Neural cell (in vitro differentiated cells): ENCODE measurements around the gene AGTRAP. TPM values are rescaled to one million over a fixed set of nuclear protein-coding genes. Genes with fewer than 3 reads are reported as not detected.

Experiments
- H2AFZ ChIP-seq: fragments of 200-600, 300-800 bp; sonication (generic), shearing (Covaris generic); 2 replicates; pipeline ENCODE4 v1.6.0; 2014; ENCODE audit warnings: low read depth, mild to moderate bottlenecking, antibody characterized with exemption, low read length, moderate library complexity
- H3F3A ChIP-seq: fragments of 200-600 bp; shearing (Covaris generic); 2 replicates; pipeline ENCODE4 v1.6.1; 2016; ENCODE audit warnings: mild to moderate bottlenecking, moderate library complexity, mixed read lengths, antibody characterized with exemption, low read length; ENCODE audit not compliant: insufficient read depth, poor library complexity, severe bottlenecking
- H3K27ac ChIP-seq: fragments of 200-600, 300-800 bp; sonication (generic), shearing (Covaris generic); 2 replicates; pipeline ENCODE4 v1.5.1; 2014; ENCODE audit warnings: mild to moderate bottlenecking, low read length, moderate library complexity
- H3K27me3 ChIP-seq: fragments of 300-800, 200-600 bp; sonication (generic), shearing (Covaris generic); 2 replicates; pipeline ENCODE4 v1.6.0; 2014; ENCODE audit warnings: mild to moderate bottlenecking, low read depth, low read length, moderate library complexity; ENCODE audit not compliant: insufficient read depth
- H3K36me3 ChIP-seq: fragments of 300-800, 200-600 bp; sonication (generic), shearing (Covaris generic); 2 replicates; pipeline ENCODE4 v1.5.1; 2014; ENCODE audit warnings: mild to moderate bottlenecking, antibody characterized with exemption, low read length, moderate library complexity; ENCODE audit not compliant: insufficient read depth
- H3K4me2 ChIP-seq: fragments of 300-800, 200-600 bp; sonication (generic), shearing (Covaris generic); 2 replicates; pipeline ENCODE4 v1.6.0; 2014; ENCODE audit warnings: mild to moderate bottlenecking, low read length
- H3K4me3 ChIP-seq: fragments of 300-800, 200-600 bp; sonication (generic), shearing (Covaris generic); 2 replicates; pipeline ENCODE4 v1.5.1; 2014; ENCODE audit warnings: mild to moderate bottlenecking, low read length, moderate library complexity
- H3K79me2 ChIP-seq: fragments of 200-600 bp; shearing (Covaris generic); replicated peaks from 2 replicates; pipeline ENCODE4 v1.6.0; 2014; ENCODE audit warnings: mild to moderate bottlenecking, low read length, moderate library complexity; ENCODE audit not compliant: insufficient read depth
- H3K9ac ChIP-seq: fragments of 300-800, 200-600 bp; sonication (generic), shearing (Covaris generic); 2 replicates; pipeline ENCODE4 v1.6.1; 2016; ENCODE audit warnings: mild to moderate bottlenecking, low read length, mixed read lengths
- H3K9me2 ChIP-seq: fragments of 200-600 bp; shearing (Covaris generic); 2 replicates; pipeline ENCODE4 v1.6.1; 2016; ENCODE audit warnings: mild to moderate bottlenecking, low read length, mixed read lengths; ENCODE audit not compliant: insufficient read depth
- H3K9me3 ChIP-seq: fragments of 200-600, 300-800 bp; sonication (generic), shearing (Covaris generic); 2 replicates; pipeline ENCODE4 v1.6.1; 2016; ENCODE audit warnings: mild to moderate bottlenecking, mixed run types, low read length, moderate library complexity, mixed read lengths
- H4K20me1 ChIP-seq: fragments of 200-600 bp; shearing (Covaris generic); 2 replicates; pipeline ENCODE4 v1.6.1; 2016; ENCODE audit warnings: mild to moderate bottlenecking, mixed run types; ENCODE audit not compliant: insufficient read depth
- CTCF ChIP-seq: fragments of 450-650 bp; IDR thresholded peaks from 2 replicates; pipeline ENCODE4 v1.5.1; 2014; ENCODE audit warnings: antibody characterized with exemption, mild to moderate bottlenecking, moderate library complexity; ENCODE audit not compliant: poor library complexity, severe bottlenecking
- EP300 ChIP-seq: fragments of 450-650 bp; conservative IDR thresholded peaks from 2 replicates; pipeline ENCODE4 v1.6.1; 2014; ENCODE audit warnings: antibody characterized with exemption, mild to moderate bottlenecking, moderate library complexity; ENCODE audit not compliant: poor library complexity, severe bottlenecking
- EZH2 ChIP-seq: fragments of 200-600, 300-800 bp; shearing (Covaris generic), sonication (generic); IDR thresholded peaks from 2 replicates; pipeline ENCODE4 v1.6.1; 2014; ENCODE audit warnings: antibody characterized with exemption, low read length, borderline replicate concordance, mild to moderate bottlenecking; ENCODE audit not compliant: insufficient read depth, poor library complexity, severe bottlenecking
- MXI1 ChIP-seq: fragments of 450-650 bp; conservative IDR thresholded peaks from 2 replicates; pipeline ENCODE4 v1.6.1; 2014; ENCODE audit warnings: antibody characterized with exemption, mild to moderate bottlenecking; ENCODE audit not compliant: poor library complexity, severe bottlenecking
- POLR2AphosphoS5 ChIP-seq: IDR thresholded peaks from 2 replicates; pipeline ENCODE4 v1.6.1; 2012
- RAD21 ChIP-seq: fragments of 450-650 bp; conservative IDR thresholded peaks from 2 replicates; pipeline ENCODE4 v1.6.1; 2014; ENCODE audit warnings: antibody characterized with exemption, mild to moderate bottlenecking, moderate library complexity
- REST ChIP-seq: IDR thresholded peaks from 2 replicates; pipeline ENCODE4 v1.6.1; 2012; ENCODE audit warnings: borderline replicate concordance
- SMC3 ChIP-seq: fragments of 450-650 bp; conservative IDR thresholded peaks from 2 replicates; pipeline ENCODE4 v1.6.1; 2014; ENCODE audit warnings: antibody characterized with exemption, mild to moderate bottlenecking, moderate library complexity; ENCODE audit not compliant: poor library complexity
- TAF1 ChIP-seq: IDR thresholded peaks from 2 replicates; pipeline ENCODE4 v1.6.1; 2012; ENCODE audit warnings: low read depth
- polyA plus RNA-seq: library from polyadenylated mRNA; depleted of rRNA; stranded (reverse); fragments of >200 nt; gene quantifications from 2 replicates; pipeline ENCODE4 v1.2.3, GENCODE V29; 2014

Gene AGTRAP
- polyA plus RNA-seq, 1 donor from 2014 or later, result 4.4 TPM

- no peaks in the 10 kb centered on the region for H3K27me3 ChIP-seq
- no peaks in the 10 kb centered on the region for H3K36me3 ChIP-seq
- H4K20me1 ChIP-seq, result no peaks in the 10 kb centered on the region
- no peak overlapping the region for H3K4me3 ChIP-seq
- no peak overlapping the region for H3K27ac ChIP-seq
- no peaks in the 10 kb centered on the region for H3F3A ChIP-seq
- H3K79me2 ChIP-seq, result no peaks in the 10 kb centered on the region
- no peak overlapping the region for H3K4me2 ChIP-seq
- TF ChIP-seq SMC3 (no peak), CTCF (no peak), MXI1 (no peak), RAD21 (no peak)
- H3K9me2 ChIP-seq, result no peaks in the 10 kb centered on the region
- H2AFZ ChIP-seq, result no peak overlapping the region
- H3K9ac ChIP-seq, result no peak overlapping the region
- H3K9me3 ChIP-seq, result no peaks in the 10 kb centered on the region
These were observed 10.3 kb upstream of the AGTRAP start for GRCh38 chr1:11725616-11726015.

GRCh38 chr1:11727119-11727518 is 8.8 kb upstream of the AGTRAP start:
- no peaks in the 10 kb centered on the region for H4K20me1 ChIP-seq
- H3K79me2 ChIP-seq, result no peaks in the 10 kb centered on the region
- H3K9me3 ChIP-seq, result no peaks in the 10 kb centered on the region
- H3K4me3 ChIP-seq, result no peak overlapping the region
- TF ChIP-seq MXI1 (no peak), SMC3 (no peak), RAD21 (no peak), CTCF (no peak), TAF1 (no peak), POLR2AphosphoS5 (no peak), REST (no peak), EZH2 (no peak), EP300 (no peak)
- H2AFZ ChIP-seq, result no peak overlapping the region
- H3K9me2 ChIP-seq, result no peaks in the 10 kb centered on the region
- H3F3A ChIP-seq, result no peaks in the 10 kb centered on the region
- no peak overlapping the region for H3K9ac ChIP-seq
- H3K36me3 ChIP-seq, result no peaks in the 10 kb centered on the region
- H3K4me2 ChIP-seq, result no peak overlapping the region
- no peak overlapping the region for H3K27ac ChIP-seq
- H3K27me3 ChIP-seq, result no peaks in the 10 kb centered on the region
